ENCODE results near the gene CLCNKA.
"Not testable (repeated sequence)": the region's sequence is repeated elsewhere in the genome, so short reads cannot be mapped to it uniquely, and the experiment has no call there.

CLCNKA gene

DNA sequence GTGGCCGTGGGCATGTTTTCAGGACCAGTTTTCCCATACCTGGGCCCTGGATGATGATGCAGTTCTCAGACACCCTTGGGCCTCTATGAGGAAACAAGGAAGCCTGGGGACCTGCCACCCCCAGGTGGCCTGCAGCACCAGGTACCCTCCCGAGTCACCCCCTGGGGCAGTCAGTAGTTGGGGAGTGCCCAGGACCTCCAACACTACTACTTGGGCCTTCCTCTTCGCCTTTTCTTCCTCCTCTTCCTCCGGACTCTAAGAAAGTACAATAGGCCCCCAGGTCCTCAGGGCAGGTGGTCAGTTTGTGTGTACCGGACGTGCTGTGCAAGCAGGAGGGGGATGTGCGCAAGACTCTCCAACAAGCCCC lies 29.7 kb upstream of the CLCNKA start:
- no peaks in the 10 kb centered on the region for H3K27me3 Mint-ChIP-seq (ENCODE audit: low read depth)
- DNase-seq (ENCODE audit: low spot score) = no peak
- no peak overlapping the region for H3K27ac Mint-ChIP-seq
- no peaks in the 10 kb centered on the region for H3K4me1 Mint-ChIP-seq (ENCODE audit: low read depth)
- H3K36me3 Mint-ChIP-seq (ENCODE audit: low read depth) = no peaks in the 10 kb centered on the region
- H3K4me3 Mint-ChIP-seq = no peak overlapping the region
- no peaks in the 10 kb centered on the region for H3K9me3 Mint-ChIP-seq

DNA sequence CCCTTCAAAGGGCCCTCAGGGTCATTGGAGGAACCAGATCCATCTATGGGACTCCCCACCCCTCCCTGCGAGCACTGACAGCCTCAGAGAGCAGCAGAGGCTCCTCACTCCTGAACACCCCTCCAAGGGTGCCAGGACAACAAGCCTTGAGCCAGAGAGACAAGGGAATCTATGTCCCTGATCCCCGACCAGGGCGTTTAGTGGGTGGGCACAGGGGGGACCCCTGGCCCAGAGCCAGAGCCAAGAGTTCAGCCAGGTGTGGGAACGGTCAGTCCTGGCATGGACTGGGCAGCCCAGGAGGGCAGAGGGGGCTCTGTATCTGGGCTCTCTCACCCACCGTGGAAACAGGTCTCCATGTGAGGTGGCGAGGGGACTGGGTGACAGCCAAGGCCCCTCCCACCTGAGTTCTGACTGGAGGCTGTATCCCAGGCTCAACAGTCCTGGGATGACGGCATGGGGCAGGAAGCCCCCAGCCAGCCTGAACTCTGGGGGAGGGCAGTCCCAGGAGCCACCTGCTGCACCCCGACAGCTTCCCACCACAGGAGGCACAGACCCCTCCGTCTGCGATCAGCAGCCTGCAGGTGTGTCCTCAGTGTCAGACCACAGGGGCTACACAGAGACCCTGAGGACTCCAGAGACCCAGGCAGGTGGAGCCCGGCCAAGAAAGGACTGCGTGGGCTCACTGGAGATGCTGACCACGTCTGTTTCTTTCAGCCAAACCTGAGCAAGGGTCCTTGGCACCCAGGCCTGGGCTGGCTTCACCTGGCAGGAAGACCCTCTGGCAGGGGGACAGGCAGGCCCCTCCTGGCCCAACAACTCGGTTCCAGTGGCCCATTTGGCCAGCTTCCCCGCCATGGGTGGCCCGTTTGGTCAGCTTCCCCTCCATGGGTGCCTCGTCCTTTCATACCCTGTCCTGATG lies 29.0 kb upstream of the CLCNKA start:
- H3K9me3 Mint-ChIP-seq = no peaks in the 10 kb centered on the region
- no peaks in the 10 kb centered on the region for H3K4me1 Mint-ChIP-seq (ENCODE audit: low read depth)
- no peak overlapping the region for H3K27ac Mint-ChIP-seq
- no peaks in the 10 kb centered on the region for H3K36me3 Mint-ChIP-seq (ENCODE audit: low read depth)
- H3K4me3 Mint-ChIP-seq = no peak overlapping the region
- H3K27me3 Mint-ChIP-seq (ENCODE audit: low read depth) = no peaks in the 10 kb centered on the region
- no peak for DNase-seq (ENCODE audit: low spot score)

DNA sequence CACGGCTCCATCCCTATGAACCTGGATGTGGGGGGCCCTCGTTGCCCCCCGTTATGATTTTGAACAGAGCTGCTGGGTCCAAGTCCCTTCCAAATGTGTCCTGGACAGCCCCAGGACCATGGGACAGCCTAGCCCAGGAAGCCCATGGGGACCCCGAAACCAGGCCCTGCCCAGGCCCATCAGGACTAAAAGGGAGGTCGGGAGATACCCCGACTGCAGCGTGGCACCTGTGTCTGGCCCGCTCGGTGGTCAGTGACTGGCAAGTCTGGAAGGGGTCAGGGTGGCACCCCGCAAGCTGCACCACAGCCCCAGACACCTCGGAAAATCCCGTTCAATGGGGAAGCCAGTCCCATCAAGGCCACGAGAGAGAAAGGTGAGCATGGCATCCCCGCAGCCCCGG lies 28.2 kb upstream of the CLCNKA start:
- Mint-ChIP-seq H3K4me3 (no peak overlapping the region), H3K9me3 (no peaks in the 10 kb centered on the region), H3K36me3 (ENCODE audit: low read depth) (no peaks in the 10 kb centered on the region), H3K4me1 (ENCODE audit: low read depth) (no peaks in the 10 kb centered on the region), H3K27me3 (ENCODE audit: low read depth) (no peaks in the 10 kb centered on the region), H3K27ac (no peak overlapping the region)
- DNase-seq (ENCODE audit: low spot score) = no peak

DNA sequence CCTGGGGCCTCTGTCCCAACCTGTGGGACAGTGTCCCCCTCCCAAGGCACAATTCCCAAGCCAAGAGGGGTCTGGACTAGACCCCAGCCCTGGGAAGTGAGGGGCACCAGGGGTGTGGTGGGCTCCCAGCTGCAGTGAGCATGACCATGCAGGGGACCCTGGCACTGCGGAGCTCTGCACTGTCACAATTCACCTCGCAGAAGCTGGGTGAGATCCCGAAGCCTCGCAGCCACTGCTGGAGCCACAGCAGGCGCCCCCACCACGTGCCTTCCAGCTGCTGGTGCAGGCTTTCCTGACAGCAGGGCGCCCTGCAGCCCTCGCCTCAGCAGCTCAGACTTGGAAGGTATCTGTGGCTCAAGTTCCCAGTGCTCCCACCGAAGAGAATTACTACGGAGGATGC lies 27.8 kb upstream of the CLCNKA start:
- H3K27me3 Mint-ChIP-seq (ENCODE audit: low read depth) = no peaks in the 10 kb centered on the region
- no peak for DNase-seq (ENCODE audit: low spot score)

DNA sequence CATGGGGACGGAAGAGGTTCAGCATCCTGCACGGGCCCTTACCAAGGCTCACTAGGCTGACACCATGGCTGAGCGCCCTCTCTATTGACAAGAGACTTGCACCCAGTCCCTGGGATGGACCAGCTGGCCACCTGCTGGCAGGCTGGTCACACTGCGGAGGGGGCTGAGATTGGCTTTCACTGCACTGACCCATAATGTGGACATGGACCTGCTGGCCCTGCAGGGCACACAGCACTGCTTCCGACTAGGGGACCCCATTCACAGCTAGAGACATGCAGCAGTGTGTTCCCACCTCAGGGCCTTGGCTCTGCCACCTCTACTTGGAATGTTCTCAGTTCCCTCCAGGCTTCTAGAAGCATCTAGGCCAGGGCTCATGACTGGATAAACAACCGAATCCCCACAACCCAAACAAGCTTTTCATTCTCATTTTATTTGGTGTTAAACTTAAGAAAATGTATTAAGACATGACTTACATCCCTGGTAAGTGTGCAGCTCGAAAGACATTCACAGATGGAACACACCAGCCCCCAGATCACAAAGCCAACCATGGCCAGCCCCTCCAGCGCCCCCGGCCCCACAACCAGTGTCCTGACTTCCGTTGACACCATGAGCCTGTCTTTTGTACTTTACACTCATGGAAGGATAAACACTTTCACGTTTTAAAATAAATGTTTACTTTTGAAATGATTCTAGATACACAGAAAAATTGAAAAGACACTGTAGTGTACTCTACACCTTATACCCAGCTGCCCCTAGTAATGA lies 27.1 kb upstream of the CLCNKA start:
- H3K9me3 Mint-ChIP-seq = no peaks in the 10 kb centered on the region
- peak; percentile 45 for DNase-seq (ENCODE audit: low spot score)
- no peaks in the 10 kb centered on the region for H3K27me3 Mint-ChIP-seq (ENCODE audit: low read depth)
- H3K4me1 Mint-ChIP-seq (ENCODE audit: low read depth) = no peaks in the 10 kb centered on the region
- no peak overlapping the region for H3K27ac Mint-ChIP-seq
- H3K4me3 Mint-ChIP-seq = no peak overlapping the region
- no peaks in the 10 kb centered on the region for H3K36me3 Mint-ChIP-seq (ENCODE audit: low read depth)

More for the DNA sequence above, 27.8 kb upstream of the CLCNKA start:
- Mint-ChIP-seq H3K36me3 (ENCODE audit: low read depth) (no peaks in the 10 kb centered on the region), H3K4me1 (ENCODE audit: low read depth) (no peaks in the 10 kb centered on the region), H3K27ac (no peak overlapping the region), H3K4me3 (no peak overlapping the region), H3K9me3 (no peaks in the 10 kb centered on the region)

DNA sequence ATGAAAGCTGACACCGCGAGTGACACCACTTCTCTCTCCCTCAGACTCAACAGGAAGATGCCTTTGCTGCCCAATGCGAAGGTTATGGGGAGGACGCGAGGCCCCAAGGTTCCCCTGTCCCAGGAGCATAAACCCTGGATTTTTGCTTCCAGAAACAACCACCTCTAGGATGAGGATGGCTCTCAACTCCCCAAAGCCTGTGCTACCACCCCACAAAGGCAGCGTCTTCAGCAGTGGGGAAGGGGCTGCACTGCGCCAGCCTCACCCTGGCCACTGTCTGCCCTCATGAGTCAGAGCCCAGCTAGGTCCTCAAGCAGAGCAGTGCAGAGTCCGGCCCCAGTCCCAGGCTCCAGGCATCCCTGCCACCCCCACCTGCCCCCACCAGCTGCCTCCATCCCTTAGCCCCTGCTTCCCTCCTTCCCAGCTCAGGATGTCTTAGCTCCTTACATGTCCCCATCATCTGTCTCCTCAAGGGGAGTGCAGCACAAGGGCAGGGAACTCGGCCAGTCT lies 24.7 kb upstream of the CLCNKA start:
- Mint-ChIP-seq H3K9me3 (no peaks in the 10 kb centered on the region), H3K27ac (no peak overlapping the region), H3K4me1 (ENCODE audit: low read depth) (no peaks in the 10 kb centered on the region), H3K27me3 (ENCODE audit: low read depth) (no peaks in the 10 kb centered on the region), H3K4me3 (no peak overlapping the region), H3K36me3 (ENCODE audit: low read depth) (no peaks in the 10 kb centered on the region)
- DNase-seq (ENCODE audit: low spot score) = no peak

DNA sequence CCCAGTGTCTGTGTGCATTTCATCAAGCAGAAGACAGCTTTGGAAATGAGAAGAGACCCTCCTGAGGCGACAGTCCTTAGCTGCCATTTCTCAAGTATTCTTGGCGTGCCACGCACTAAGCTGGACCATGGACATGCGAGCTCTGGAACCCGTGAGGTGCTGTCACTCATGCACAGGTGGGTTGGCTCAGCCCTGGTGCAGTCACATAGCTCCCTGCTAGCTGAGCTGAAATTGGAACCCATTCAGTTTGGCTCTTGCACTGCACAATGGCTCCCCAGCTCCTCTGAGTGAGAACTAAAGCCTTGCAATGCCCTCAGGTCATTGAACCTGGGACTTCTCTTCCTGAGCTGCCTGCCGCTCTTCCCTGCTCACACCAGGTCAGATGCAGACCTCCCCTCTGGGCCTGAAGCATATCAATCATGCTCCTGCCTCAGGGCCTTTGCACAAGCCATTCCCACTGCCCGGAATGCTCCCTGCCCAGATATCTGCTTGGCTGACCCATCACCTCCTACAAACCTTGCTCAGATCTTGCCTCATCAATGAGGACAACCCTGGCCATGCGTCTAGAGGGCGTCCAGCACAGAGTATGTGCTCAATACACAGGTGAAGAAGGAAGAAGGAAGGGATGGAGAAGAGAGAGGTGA lies 24.1 kb upstream of the CLCNKA start:
- no peaks in the 10 kb centered on the region for H3K27me3 Mint-ChIP-seq (ENCODE audit: low read depth)

DNA sequence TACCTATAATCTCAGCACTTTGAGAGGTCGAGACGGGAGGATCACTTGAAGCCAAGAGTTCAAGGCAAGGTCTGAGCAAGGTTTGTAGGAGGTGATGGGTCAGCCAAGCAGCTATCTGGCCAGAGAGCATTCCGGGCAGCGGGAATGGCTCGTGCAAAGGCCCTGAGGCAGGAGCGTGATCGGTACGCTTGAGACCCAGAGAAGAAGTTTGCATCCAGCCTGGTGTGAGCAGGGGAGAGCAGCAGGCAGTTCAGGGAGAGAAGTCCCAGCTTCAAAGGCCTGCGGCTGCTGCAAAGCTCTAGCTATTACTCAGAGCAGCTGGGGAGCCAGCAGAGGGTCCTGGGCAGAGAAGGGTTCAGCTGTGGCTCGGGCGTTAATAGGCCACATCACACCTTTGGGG lies 22.9 kb upstream of the CLCNKA start:
- H3K9me3 Mint-ChIP-seq = no peaks in the 10 kb centered on the region
- H3K27me3 Mint-ChIP-seq (ENCODE audit: low read depth) = no peaks in the 10 kb centered on the region
- no peaks in the 10 kb centered on the region for H3K4me1 Mint-ChIP-seq (ENCODE audit: low read depth)
- no peak for DNase-seq (ENCODE audit: low spot score)
- H3K4me3 Mint-ChIP-seq = no peak overlapping the region
- H3K36me3 Mint-ChIP-seq (ENCODE audit: low read depth) = no peaks in the 10 kb centered on the region
- H3K27ac Mint-ChIP-seq = no peak overlapping the region

More for the DNA sequence above, 24.1 kb upstream of the CLCNKA start:
- no peak overlapping the region for H3K27ac Mint-ChIP-seq
- H3K4me3 Mint-ChIP-seq = no peak overlapping the region
- DNase-seq (ENCODE audit: low spot score) = no peak
- H3K36me3 Mint-ChIP-seq (ENCODE audit: low read depth) = no peaks in the 10 kb centered on the region
- no peaks in the 10 kb centered on the region for H3K4me1 Mint-ChIP-seq (ENCODE audit: low read depth)
- H3K9me3 Mint-ChIP-seq = no peaks in the 10 kb centered on the region

DNA sequence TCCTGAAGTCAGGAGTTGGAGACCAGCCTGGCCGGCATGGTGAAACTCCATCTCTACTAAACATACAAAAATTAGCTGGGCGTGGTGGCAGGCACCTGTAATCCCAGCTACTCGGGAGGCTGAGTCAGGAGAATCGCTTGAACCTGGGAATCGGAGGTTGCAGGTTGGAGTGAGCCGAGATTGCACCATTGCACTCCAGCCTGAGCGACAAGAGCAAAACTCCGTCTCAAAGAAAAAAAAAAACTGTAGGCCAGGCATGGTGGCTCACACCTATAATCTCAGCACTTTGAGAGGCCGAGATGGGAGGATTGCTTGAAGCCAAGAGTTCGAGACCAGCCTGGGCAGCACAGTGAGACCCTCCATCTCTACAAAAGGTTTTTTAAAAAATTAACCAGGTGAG lies 20.6 kb upstream of the CLCNKA start:
- not testable (repeated sequence) for H3K9me3 Mint-ChIP-seq; H3K27me3 Mint-ChIP-seq (ENCODE audit: low read depth); DNase-seq (ENCODE audit: low spot score); H3K27ac Mint-ChIP-seq; H3K36me3 Mint-ChIP-seq (ENCODE audit: low read depth); H3K4me3 Mint-ChIP-seq; H3K4me1 Mint-ChIP-seq (ENCODE audit: low read depth)

DNA sequence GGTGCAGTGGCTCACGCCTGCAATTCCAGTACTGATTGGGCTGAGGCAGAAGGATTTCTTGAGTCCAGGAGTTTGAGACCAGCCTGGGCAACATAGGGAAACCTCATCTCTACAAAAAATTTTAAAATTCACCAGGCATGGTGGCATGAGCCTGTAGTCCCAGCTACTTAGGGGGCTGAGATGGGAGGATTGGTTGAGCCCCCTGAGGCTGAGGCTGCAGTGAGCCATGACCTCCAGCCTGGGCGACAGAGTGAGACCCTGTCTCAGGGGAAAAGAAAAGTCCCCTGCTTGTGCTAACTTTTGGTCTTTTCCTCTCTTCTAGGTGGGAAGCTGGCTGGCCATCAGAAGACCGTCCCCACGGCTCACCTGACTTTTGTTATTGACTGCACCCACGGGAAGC lies 16.2 kb upstream of the CLCNKA start:
- Mint-ChIP-seq H3K27me3 (ENCODE audit: low read depth) (no peaks in the 10 kb centered on the region), H3K9me3 (no peaks in the 10 kb centered on the region), H3K36me3 (ENCODE audit: low read depth) (no peaks in the 10 kb centered on the region), H3K4me3 (no peak overlapping the region), H3K4me1 (ENCODE audit: low read depth) (peaks cover 6% of the 10 kb centered on the region), H3K27ac (no peak overlapping the region)
- DNase-seq (ENCODE audit: low spot score) = no peak

DNA sequence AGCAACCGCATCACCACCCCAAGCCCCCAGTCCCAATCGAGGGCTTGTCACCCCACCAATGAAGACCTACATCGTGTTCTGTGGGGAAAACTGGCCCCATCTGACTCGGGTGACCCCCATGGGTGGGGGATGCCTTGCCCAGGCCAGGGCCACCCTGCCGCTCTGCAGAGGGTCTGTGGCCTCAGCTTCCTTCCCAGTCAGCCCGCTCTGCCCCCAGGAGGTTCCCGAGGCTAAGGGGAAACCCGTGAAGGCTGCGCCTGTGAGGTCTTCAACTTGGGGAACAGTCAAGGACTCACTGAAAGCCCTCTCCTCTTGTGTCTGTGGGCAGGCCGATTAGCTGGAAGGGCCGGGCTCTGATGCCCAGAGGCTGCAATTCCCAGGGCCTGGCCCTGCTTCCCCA lies 15.8 kb upstream of the CLCNKA start:
- DNase-seq (ENCODE audit: low spot score) = no peak
- Mint-ChIP-seq H3K9me3 (no peaks in the 10 kb centered on the region), H3K27me3 (ENCODE audit: low read depth) (no peaks in the 10 kb centered on the region), H3K36me3 (ENCODE audit: low read depth) (no peaks in the 10 kb centered on the region), H3K4me3 (no peak overlapping the region), H3K4me1 (ENCODE audit: low read depth) (peaks cover 6% of the 10 kb centered on the region), H3K27ac (no peak overlapping the region)

DNA sequence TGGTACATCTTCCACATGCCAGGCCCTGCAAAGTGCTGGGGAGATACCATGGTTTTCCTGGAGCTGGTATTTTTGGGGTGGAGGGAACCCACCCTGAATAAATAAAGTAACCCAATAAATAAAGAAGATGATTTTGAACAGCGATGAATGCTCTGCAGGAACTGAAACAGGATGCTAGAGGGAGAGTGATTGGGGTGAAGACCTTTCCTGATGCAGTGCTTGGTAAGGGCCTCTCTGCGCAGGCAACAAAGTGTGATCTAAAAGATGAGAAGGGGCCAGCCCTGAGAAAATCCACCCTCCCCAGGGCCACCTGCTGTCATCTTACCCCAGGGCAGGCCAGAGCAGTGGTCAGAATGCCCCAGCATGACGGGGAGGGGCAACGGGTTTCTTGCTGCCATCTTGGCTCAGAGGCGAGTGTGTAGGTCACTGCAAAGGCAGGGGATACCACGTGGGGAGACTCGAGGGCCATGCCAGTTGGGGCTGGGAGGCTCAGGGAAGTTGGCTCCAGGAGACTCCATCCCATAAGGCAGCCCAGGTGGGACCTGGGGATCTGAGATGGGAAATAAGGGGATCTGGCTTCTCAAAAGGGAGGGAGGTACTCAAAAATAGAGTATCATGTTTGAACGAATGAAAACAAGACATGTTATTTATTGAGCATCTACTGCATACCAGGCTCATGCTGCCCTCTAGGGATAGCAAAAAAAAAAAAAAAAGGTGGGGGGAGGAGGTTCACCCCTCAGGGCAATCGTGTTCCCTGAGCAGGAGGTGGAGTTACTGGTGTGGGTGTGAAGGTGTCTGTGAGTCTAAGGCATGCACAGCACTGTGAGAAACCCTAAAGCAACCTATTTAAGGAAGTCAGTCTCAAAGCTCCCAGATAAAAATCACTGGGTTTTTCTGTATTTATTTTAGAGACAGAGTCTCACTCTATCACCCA lies 15.0 kb upstream of the CLCNKA start:
- H3K36me3 Mint-ChIP-seq (ENCODE audit: low read depth) = no peaks in the 10 kb centered on the region
- no peaks in the 10 kb centered on the region for H3K9me3 Mint-ChIP-seq
- DNase-seq (ENCODE audit: low spot score) = peak; percentile 13
- no peak overlapping the region for H3K27ac Mint-ChIP-seq
- no peak overlapping the region for H3K4me3 Mint-ChIP-seq
- no peaks in the 10 kb centered on the region for H3K27me3 Mint-ChIP-seq (ENCODE audit: low read depth)
- H3K4me1 Mint-ChIP-seq (ENCODE audit: low read depth) = peaks cover 6% of the 10 kb centered on the region

DNA sequence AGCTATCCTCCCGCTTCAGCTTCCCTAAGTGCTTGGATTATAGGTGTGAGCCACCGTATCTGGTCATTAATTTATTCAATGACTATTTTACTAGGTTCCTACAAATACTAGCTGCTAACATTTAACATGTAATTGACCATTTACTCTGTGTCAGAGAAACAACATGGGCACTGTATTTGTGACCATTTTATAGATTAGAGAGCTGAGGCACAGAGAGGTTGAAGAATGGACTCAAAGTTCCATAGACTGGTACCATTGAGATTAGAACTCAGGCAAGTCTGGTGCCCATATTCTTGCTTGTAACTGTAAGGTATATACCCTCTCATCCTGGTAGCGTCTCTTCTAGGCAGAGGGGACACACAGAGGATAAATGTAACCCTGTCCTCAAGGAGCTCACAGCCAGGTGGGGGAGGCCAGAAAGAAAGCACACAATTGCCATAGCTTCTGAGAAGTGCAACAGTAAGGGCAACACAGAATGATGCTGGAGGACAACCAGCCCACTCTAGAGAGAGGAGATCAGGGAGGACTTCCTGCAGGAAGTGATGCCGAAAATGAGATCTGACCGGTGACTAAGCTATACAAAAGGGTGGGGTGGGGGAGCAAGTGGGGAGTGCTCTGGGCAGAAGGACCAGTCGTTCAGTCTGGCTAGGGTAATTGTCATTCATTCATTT lies 14.0 kb upstream of the CLCNKA start:
- Mint-ChIP-seq H3K9me3 (no peaks in the 10 kb centered on the region), H3K4me3 (no peak overlapping the region), H3K27ac (no peak overlapping the region), H3K36me3 (ENCODE audit: low read depth) (no peaks in the 10 kb centered on the region), H3K27me3 (ENCODE audit: low read depth) (peaks cover 2% of the 10 kb centered on the region), H3K4me1 (ENCODE audit: low read depth) (peaks cover 9% of the 10 kb centered on the region)
- no peak for DNase-seq (ENCODE audit: low spot score)
